GM18870 (cell line): Measurements from ENCODE around the gene TNNT1.
"Not testable (repeated sequence)": the region's sequence is repeated elsewhere in the genome, so short reads cannot be mapped to it uniquely, and the experiment has no call there.

Source experiments
- ATAC-seq: cut with Tn5 transposase; IDR thresholded peaks from one replicate; pipeline ENCODE4 v1.9.1; 2021; ENCODE audit warnings: moderate library complexity; ENCODE audit not compliant: unreplicated experiment

Gene TNNT1

GRCh38 chr19:55112246-55112776, 36.7 kb downstream of the TNNT1 start:
- ATAC-seq: no peak

GRCh38 chr19:55111238-55111831, 37.7 kb downstream of the TNNT1 start:
- no peak for ATAC-seq

- ATAC-seq: no peak
These were observed 39.3 kb downstream of the TNNT1 start for GRCh38 chr19:55109527-55110291.

- not testable (repeated sequence) for ATAC-seq
These were observed 41.8 kb downstream of the TNNT1 start for GRCh38 chr19:55107252-55107651.

GRCh38 chr19:55106591-55106990, 42.4 kb downstream of the TNNT1 start:
- no peak for ATAC-seq

- no peak for ATAC-seq
These were observed 43.8 kb downstream of the TNNT1 start for GRCh38 chr19:55105237-55105636.

GRCh38 chr19:55103190-55103589, 45.8 kb downstream of the TNNT1 start:
- ATAC-seq: no peak

- no peak for ATAC-seq
These were observed 47.7 kb downstream of the TNNT1 start for GRCh38 chr19:55101261-55101660.

- no peak for ATAC-seq
These were observed 49.2 kb downstream of the TNNT1 start for GRCh38 chr19:55099557-55100506.

GRCh38 chr19:55098716-55099556, 50.1 kb downstream of the TNNT1 start:
- no peak for ATAC-seq

GRCh38 chr19:55097864-55098715, 50.9 kb downstream of the TNNT1 start:
- no peak for ATAC-seq

- ATAC-seq: no peak
These were observed 52.8 kb downstream of the TNNT1 start for GRCh38 chr19:55096061-55096701.

- ATAC-seq: no peak
These were observed 53.5 kb downstream of the TNNT1 start for GRCh38 chr19:55095260-55096060.

- no peak for ATAC-seq
These were observed 54.3 kb downstream of the TNNT1 start for GRCh38 chr19:55094456-55095259.

GRCh38 chr19:55092423-55093318, 56.3 kb downstream of the TNNT1 start:
- ATAC-seq: no peak

- no peak for ATAC-seq
These were observed 57.1 kb downstream of the TNNT1 start for GRCh38 chr19:55091955-55092354.
